Stimulated activated CD4-positive, alpha-beta T cell treated with anti-CD3 and anti-CD28 coated beads, Interleukin-2, amount 100 ng/mL, for 24 hours (primary cell): Measurements from ENCODE around the gene SSBP3.
"Not testable (repeated sequence)": the region's sequence is repeated elsewhere in the genome, so short reads cannot be mapped to it uniquely, and the experiment has no call there.

Experiments
- DNase-seq, 2 donors: peaks; one replicate each; pipeline ENCODE4 v3.0.0-alpha.2; 2020

The SSBP3 gene

GRCh38 chr1:54406339-54407153, at the start of gene SSBP3:
Gene SSBP3 (minus strand): TSS chr1:54406394.
- DNase-seq, result peak; percentile 89 to 91

GRCh38 chr1:54453509-54453908, 47.3 kb upstream of the SSBP3 start:
- no peak for DNase-seq

- no peak for DNase-seq
Measured at GRCh38 chr1:54453022-54453421, 46.8 kb upstream of the SSBP3 start.

- not testable (repeated sequence) for DNase-seq
Measured at GRCh38 chr1:54449431-54449830, 43.2 kb upstream of the SSBP3 start.

GRCh38 chr1:54448801-54449200, 42.6 kb upstream of the SSBP3 start:
- not testable (repeated sequence) for DNase-seq

GRCh38 chr1:54447081-54447480, 40.9 kb upstream of the SSBP3 start:
- not testable (repeated sequence) for DNase-seq

GRCh38 chr1:54442185-54442584, 36.0 kb upstream of the SSBP3 start:
- no peak for DNase-seq

GRCh38 chr1:54439550-54440223, 33.5 kb upstream of the SSBP3 start:
- no peak for DNase-seq

GRCh38 chr1:54437783-54438182, 31.6 kb upstream of the SSBP3 start:
- no peak for DNase-seq

GRCh38 chr1:54436826-54437225, 30.6 kb upstream of the SSBP3 start:
- DNase-seq, result no peak

GRCh38 chr1:54429838-54430237, 23.6 kb upstream of the SSBP3 start:
- no peak for DNase-seq

- DNase-seq, result no peak
Measured at GRCh38 chr1:54428837-54429518, 22.8 kb upstream of the SSBP3 start.

- no peak for DNase-seq
Measured at GRCh38 chr1:54425152-54425584, 19.0 kb upstream of the SSBP3 start.

GRCh38 chr1:54424398-54424797, 18.2 kb upstream of the SSBP3 start:
- DNase-seq, result no peak

GRCh38 chr1:54421101-54421504, 14.9 kb upstream of the SSBP3 start:
- DNase-seq, result no peak

GRCh38 chr1:54418598-54418997, 12.4 kb upstream of the SSBP3 start:
- not testable (repeated sequence) for DNase-seq

GRCh38 chr1:54417123-54417522, 10.9 kb upstream of the SSBP3 start:
- DNase-seq, result no peak

GRCh38 chr1:54416435-54416834, 10.2 kb upstream of the SSBP3 start:
- DNase-seq, result no peak

GRCh38 chr1:54415991-54416390, 9.8 kb upstream of the SSBP3 start:
- no peak for DNase-seq

- DNase-seq, result no peak
Measured at GRCh38 chr1:54415533-54415932, 9.3 kb upstream of the SSBP3 start.

- no peak for DNase-seq
Measured at GRCh38 chr1:54413732-54414131, 7.5 kb upstream of the SSBP3 start.

GRCh38 chr1:54413295-54413694, 7.1 kb upstream of the SSBP3 start:
- peak in 1 of 2 donors; percentile 20 for DNase-seq

- no peak for DNase-seq
Measured at GRCh38 chr1:54410359-54410758, 4.2 kb upstream of the SSBP3 start.
